NCI-H524 treated with DMSO at 0.1 percent for 48 hours (cell line): ENCODE data around the gene GOLPH3.

Experiments
- DNase-seq: peaks from one replicate; lab custom pipeline; 2025; lab: John Stamatoyannopoulos, UW

The GOLPH3 gene

GRCh38 chr5:32170303-32171151 is 3.6 kb downstream of the GOLPH3 start:
- DNase-seq: peak; percentile 73

DNA sequence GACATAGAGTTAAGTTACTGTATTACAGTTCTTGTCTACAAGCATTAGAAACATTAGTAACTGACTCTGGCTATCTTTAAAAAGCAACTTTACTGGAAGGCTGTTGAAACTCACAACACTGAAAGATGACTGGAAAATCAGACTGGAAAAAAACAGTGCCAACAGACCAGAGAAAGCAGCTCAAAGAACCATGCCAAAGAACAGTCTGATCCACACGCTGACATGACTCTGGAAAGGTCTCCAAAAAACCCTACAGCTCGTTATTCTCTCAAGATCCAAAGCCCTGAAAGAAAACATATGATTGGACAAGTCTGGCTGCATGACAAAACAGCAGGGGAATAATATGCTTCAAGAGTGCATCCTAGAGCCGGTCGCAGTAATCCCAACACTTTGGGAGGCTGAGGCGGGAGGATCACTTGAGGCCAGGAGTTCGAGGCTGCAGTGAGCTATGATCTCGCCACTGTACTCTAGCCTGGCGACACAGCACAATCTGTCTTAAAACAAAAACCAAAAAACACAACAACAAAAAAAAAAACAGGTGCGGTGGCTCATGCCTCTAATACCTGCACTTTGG is 5.6 kb downstream of the GOLPH3 start:
- no peak for DNase-seq

- no peak for DNase-seq
Observed at GRCh38 chr5:32165597-32165996, 8.5 kb downstream of the GOLPH3 start.

- no peak for DNase-seq
Observed at GRCh38 chr5:32163785-32164184, 10.3 kb downstream of the GOLPH3 start.

GRCh38 chr5:32163053-32163452 is 11.1 kb downstream of the GOLPH3 start:
- no peak for DNase-seq

GRCh38 chr5:32160228-32160627 is 13.9 kb downstream of the GOLPH3 start:
- no peak for DNase-seq

GRCh38 chr5:32159328-32160072 is 14.6 kb downstream of the GOLPH3 start:
- DNase-seq: no peak

DNA sequence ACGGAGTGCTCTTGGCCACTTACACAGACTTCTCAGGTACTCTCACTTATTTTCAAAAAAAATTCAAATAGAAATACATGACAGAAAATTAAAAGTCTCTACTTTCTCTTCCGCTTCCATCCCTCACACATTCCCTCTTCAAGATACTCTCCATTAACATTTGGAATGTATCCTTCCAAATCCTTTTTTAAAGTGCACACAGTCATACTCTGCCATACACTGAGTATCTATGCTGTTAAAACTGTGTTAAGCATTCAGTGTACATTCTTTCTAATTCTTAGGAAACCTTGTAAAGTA is 15.5 kb downstream of the GOLPH3 start:
- no peak for DNase-seq

DNA sequence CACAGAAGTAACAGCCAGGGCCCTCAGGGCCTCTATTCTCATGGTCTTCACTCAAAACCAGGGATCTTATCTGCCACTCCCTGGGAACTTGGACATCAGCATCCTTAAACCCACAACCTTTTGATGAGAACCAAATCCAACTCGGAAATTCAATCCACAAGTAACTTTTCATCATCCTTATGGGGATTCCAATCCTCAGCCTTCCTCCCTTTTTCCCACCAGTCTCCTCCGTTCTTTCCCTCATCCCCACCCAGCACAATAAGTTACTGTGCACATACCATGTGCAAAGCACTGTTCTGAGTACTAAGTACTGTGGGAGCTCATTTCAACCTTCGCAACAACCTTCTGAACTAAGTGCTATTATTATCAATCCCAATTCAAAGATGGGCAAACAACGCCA is 17.0 kb downstream of the GOLPH3 start:
- DNase-seq: no peak

- DNase-seq: no peak
Observed at GRCh38 chr5:32156635-32157034, 17.5 kb downstream of the GOLPH3 start.

- DNase-seq: no peak
Observed at GRCh38 chr5:32155211-32155610, 18.9 kb downstream of the GOLPH3 start.

GRCh38 chr5:32153723-32154122 is 20.4 kb downstream of the GOLPH3 start:
- no peak for DNase-seq

GRCh38 chr5:32151198-32151597 is 22.9 kb downstream of the GOLPH3 start:
- no peak for DNase-seq

DNA sequence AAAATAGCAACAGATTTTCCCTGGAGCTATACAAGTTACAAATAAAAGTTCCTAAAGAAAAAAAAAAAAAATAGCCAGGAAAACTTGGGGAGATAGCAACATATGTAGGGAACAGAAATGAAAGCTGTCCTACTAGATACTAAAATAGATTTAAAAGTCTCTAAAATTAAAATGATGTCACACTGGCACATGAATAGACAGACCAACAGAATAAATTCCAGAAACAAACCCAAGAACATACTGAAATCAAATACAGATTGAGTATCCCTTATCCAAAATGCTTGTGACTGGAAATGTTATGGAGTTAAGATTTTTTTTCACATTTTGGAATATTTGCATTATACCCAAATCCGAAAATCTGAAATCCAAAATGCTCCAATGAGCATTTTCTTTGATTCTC is 23.8 kb downstream of the GOLPH3 start:
- no peak for DNase-seq

- DNase-seq: no peak
Observed at GRCh38 chr5:32147959-32148358, 26.2 kb downstream of the GOLPH3 start.

- DNase-seq: no peak
Observed at GRCh38 chr5:32147236-32147635, 26.9 kb downstream of the GOLPH3 start.

DNA sequence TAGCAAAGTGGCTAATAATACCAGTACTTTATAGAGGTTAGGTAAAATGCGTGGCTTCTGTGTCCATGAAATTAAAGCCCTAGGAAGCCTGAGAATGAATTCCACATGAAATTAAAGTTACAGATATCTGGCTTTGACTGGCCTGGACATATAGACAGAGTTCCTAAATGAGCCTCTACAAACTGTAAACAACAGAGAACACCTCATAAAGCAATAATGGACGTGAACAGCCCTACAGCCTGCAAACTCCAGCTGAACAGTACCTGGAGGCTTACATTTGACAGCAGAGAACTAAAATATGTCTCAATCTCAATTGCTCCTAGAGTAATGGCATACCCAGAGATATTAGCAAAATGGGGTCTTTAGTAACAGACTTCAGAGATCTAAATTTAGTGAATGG is 28.7 kb downstream of the GOLPH3 start:
- DNase-seq: no peak

DNA sequence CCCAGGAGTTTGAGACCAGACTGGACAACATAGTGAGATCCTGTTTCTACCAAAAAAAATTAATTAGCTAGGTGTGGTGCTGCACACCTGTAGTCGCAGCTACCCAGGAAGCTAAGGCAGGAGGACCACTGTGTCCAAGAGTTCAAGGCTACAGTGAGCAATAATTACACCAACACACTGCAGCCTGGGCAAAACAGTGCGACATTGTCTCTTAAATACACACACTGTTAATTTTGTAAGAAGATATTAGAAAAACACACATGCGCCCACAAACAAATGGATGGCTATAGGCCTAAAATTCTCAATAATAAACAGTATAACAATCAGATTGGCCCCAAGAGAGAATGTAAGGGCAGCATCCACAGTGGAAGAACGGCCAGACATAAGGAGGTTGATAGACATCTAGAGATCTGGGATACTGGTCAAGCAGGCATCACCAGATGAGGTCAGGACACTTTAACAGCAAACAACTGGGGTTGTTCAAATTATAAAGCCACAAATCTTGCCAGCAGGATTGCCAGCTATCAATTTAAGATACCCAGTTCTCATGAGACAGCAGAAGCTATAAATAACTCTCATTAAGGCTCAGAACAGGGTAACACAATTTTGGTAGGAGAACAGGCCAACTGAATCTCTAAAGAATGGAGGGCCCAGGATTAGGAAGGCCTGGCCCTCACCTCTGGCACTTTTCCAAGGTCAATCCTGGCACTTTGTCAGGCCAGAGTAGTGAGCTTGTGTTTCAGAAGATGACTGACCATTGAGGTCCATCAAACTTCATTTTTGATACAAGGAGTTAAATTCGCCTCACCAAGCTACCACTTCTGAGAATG is 29.5 kb downstream of the GOLPH3 start:
- no peak for DNase-seq

DNA sequence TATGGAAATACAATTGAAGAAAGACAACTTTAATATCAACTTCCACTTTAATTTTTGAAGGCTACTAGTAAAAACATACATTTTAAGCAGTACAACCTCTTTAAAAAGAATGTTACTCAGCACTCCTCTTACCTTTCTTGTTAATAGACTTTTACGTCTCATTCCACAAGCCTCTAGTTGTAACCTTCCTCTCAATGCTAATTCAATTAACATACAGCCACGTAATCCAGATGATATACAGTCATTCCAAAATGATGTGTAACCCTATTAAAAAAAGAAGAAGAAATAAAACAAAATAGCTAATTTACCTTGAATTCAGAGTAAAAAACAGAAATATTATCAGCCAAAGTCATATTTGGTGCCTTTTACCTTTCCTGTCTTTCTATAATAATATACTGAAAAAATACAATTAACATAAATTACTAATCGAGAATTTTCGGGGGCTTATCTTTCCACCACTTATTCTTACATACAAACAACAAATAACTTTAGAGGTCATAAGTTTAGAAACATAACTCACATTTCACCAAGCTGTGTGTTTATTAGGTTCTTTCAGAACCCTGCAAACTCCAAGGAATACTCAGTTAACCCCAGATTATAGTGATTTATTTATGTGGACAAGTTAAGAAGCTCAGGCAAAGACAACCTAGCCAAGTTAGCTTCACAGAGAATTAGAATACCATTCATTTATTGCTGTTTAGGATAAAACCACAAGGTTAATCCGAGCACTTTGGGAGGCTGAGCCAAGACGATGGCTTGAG is 30.3 kb downstream of the GOLPH3 start:
- no peak for DNase-seq

- no peak for DNase-seq
Observed at GRCh38 chr5:32138839-32139493, 35.2 kb downstream of the GOLPH3 start.

DNA sequence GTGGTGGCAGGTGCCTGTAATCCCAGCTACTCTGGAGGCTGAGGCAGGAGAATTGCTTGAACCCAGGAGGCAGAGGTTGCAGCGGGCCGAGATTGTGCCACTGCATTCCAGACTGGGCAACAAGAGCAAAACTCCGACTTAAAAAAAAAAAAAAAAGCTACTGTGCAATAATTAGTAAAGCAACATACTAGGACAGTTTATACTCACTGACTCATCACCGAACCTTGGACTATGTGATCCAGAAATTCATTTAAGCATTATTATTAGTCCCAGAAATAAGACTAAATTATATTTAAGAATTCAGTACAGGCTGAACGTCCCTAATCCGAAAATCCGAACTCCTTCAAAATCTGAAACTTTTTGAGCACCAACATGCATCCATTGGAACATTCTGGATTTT is 37.8 kb downstream of the GOLPH3 start:
- no peak for DNase-seq
